Measurements from ENCODE around the gene SLC4A4.

DNA sequence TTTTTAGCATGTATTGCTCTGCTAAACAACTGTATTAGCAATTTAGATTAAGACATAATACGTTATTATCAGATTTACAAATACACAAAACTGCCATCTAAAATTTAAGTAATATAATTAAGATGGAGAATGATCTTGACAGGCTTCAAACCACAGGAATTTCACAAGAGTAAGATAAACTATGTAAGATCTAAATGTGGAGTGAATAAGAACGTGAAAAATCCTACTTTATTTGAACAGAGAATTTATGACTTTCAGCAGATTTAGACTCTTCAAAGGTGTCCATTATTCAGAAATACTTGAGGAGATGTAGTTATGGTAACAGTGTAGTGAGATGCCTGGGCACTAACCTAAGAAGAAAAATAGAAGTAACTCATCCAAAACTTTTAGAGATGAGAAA is 73.2 kb downstream of the SLC4A4 start:
- TF ChIP-seq, protein P1, sequence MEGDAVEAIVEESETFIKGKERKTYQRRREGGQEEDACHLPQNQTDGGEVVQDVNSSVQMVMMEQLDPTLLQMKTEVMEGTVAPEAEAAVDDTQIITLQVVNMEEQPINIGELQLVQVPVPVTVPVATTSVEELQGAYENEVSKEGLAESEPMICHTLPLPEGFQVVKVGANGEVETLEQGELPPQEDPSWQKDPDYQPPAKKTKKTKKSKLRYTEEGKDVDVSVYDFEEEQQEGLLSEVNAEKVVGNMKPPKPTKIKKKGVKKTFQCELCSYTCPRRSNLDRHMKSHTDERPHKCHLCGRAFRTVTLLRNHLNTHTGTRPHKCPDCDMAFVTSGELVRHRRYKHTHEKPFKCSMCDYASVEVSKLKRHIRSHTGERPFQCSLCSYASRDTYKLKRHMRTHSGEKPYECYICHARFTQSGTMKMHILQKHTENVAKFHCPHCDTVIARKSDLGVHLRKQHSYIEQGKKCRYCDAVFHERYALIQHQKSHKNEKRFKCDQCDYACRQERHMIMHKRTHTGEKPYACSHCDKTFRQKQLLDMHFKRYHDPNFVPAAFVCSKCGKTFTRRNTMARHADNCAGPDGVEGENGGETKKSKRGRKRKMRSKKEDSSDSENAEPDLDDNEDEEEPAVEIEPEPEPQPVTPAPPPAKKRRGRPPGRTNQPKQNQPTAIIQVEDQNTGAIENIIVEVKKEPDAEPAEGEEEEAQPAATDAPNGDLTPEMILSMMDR (IDR thresholded peaks at IDR 0.05; ENCODE audit: low read length) = no peak
- TF ChIP-seq EZH2 (IDR thresholded peaks at IDR 0.05; ENCODE audit: borderline replicate concordance, low read length) = no peak
